ENCODE data around the gene ARGLU1.
A peak's percentile ranks its signal among the peaks of the same experiment; 100 is the strongest.
"Not testable (repeated sequence)": the region's sequence is repeated elsewhere in the genome, so short reads cannot be mapped to it uniquely, and the experiment has no call there.

ARGLU1 gene

GRCh38 chr13:106567474-106568298 is at the start of gene ARGLU1:
Gene ARGLU1 (minus strand): TSS chr13:106568137. CDS start chr13:106567919, 218 bp downstream.
- peak; percentile 95 for DNase-seq

GRCh38 chr13:106617561-106617960 is 49.6 kb upstream of the ARGLU1 start:
- DNase-seq = peak; percentile 4

DNA sequence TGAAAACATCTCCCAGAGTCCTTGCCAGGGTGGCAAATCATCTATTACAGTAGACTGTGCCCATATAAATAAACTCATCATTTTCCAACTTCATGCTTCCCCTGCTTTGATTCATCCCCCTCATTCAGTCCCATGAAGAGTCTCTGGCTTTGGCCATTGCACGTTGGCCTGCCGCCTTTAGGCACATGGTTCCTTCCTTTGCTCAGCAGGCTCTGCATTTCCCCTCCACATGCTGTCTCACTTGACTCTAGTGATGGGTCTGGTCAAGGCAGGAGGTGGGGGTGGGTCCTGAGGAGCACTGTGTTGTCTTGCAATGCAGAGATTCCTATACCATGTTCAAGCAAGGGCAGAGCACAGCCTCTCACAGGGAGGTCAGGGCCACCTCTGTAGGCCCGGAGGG is 48.8 kb upstream of the ARGLU1 start:
- DNase-seq = no peak

DNA sequence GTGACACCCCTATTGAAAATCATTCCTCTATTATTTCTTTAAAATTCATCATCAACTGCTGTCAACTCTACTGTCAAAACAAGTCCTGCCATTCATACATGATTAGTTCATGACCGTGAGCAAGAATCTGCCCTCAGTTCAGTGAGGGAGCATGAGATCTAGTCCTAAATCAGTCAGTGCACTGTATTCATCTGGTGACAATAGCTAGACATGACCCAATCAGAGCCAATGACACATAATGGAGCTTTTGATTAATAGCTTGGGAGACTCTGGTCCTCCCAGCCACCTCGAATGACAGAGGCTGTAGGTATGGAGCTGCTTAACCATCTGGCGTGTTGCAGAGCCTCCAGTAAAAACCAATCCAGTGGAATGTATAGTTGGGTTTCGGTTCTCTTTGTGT is 46.9 kb upstream of the ARGLU1 start:
- no peak for DNase-seq

DNA sequence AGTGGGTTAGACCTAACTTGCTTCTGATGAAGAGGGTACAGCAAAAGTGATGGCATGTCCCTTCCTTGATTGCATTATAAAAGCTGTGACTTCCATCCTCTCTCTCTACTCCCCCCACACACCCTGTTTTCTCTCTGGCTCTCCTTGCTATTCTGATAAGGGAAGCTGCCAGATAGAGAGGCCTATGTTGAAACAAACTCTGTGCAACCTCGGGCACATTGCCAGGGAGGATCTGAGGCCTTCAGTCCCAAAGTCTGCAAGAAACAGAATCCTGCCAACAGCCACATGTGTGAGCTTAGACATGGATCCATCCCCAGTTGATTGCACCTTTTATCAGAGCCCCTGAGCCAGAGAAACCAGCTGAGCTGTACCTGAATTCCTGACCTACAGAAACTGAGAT is 44.8 kb upstream of the ARGLU1 start:
- DNase-seq = no peak

- no peak for DNase-seq
Measured at GRCh38 chr13:106610486-106610885, 42.5 kb upstream of the ARGLU1 start.

- no peak for DNase-seq
Measured at GRCh38 chr13:106609116-106609515, 41.2 kb upstream of the ARGLU1 start.

- no peak for DNase-seq
Measured at GRCh38 chr13:106603546-106603945, 35.6 kb upstream of the ARGLU1 start.

DNA sequence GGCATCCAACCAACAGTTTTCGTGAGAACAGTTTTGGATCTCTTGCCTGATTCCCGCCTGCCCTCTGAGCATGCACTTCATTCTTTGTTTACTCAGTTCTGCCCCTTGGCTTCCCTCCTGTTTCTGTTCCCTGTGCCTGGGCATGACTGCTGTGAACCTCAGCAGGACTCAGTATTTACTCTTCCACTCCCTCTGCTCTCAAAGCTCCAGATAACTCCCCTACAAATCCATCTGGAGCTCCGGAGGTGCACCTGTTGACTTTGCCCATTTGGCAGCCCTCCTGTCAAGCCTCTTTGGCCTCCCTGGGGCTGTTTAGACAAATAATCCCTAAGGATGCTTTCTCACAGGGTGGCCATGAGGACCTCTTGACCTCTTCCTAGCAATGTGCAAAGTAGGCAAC is 34.2 kb upstream of the ARGLU1 start:
- DNase-seq = peak; percentile 91

DNA sequence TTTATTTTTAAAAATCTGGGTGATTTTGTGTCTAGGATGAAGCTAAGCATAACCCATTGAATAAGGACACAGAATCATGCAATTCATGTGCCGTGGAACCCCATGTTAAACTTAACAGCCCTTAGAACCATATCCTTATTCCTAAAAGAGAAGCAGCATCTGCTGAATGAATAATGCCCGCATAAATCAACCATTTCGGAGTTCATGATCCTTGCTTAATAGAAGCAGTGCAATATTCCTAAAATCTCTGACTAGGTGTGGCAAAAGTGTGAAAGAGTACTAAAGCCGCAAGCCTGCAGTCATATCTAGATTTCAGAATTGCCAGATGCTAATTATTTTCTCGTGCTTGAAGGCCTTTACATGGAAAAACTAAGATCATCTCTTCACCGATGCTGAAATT is 33.6 kb upstream of the ARGLU1 start:
- no peak for DNase-seq

DNA sequence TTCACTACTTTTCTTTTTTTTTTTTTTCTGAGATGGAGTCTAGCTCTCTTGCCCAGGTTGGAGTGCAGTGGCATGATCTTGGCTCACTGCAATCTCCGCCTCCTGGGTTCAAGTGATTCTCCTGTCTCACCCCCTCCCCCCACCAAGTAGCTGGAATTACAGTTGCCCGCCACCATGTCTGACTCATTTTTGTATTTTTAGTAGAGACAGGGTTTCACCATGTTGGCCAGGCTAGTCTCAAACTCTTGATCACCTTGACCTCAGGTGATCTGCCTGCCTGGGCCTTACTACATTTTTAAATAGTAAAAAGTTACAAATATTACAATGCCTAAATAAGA is 32.8 kb upstream of the ARGLU1 start:
- DNase-seq = not testable (repeated sequence)

- DNase-seq = no peak
Measured at GRCh38 chr13:106599875-106600797, 32.2 kb upstream of the ARGLU1 start.

- no peak for DNase-seq
Measured at GRCh38 chr13:106597749-106598395, 29.9 kb upstream of the ARGLU1 start.

DNA sequence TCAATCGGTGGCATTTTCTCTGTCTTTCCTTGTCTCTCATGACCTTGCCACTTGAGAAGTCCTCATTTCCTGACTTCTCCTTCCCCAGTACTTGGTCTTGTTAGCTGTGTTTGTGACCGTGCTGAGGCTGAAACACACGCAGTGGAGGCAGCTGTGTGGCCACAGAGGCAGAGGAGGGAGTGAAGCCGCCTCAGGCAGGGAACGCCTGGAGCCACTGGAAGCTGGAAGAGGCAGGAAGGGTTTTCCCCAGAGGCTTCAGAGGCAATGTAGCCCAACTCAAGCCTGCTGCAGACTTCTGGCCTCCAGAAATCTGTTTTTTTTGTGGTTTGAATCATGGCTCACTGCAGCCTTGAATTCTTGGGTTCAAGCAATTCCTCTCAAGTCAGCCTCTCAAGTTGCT is 29.2 kb upstream of the ARGLU1 start:
- peak; percentile 13 for DNase-seq

DNA sequence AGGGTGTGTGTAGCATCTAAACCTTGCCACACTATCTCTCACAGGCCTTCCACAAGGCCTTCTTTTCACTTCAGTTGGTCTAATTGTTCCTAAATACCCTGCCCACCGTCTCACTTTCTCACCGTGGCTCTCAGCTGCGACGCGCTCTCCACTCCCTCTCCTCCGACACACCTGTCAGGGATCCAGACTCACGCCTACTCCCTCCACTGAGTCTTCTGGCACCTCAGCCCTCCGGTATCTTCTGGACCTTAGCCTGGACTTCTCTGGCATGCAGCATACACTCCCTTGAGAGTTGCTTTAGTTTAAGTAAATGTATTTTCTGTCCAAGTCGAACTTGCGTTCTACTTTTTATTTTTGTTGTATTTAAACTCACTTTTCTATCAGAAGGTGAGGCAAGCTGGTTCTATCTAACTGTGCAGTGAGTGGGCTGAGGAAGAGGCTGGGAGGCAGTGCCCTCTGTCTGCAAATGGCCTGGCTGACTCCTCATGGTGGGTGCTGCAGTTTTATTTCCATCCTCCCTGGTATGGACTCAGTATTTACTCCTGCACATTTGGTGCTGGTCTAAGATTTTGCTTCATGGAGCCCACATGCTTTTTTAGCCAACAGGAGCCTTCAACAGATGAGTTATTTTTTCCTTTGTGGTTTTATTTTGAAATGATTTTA is 28.5 kb upstream of the ARGLU1 start:
- DNase-seq = no peak

DNA sequence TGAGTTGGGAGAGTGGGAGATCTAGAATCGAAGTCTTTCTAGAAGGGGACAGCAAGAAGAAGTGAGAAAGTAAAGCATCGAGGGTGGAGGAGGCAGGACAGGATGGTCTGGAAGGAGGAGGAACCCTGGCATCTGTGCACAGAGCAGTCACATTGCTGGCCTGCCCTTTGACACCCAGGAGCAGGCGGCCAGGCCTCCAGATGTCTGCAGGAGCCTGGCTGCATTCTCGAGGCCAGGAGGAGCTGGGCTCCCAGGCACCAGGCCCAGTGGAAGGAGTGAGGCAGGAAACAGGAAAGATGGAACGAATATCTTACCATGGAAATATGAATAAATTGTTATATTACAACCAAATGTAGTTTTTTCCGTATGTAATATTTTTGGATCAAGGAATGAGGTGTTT is 27.7 kb upstream of the ARGLU1 start:
- no peak for DNase-seq

DNA sequence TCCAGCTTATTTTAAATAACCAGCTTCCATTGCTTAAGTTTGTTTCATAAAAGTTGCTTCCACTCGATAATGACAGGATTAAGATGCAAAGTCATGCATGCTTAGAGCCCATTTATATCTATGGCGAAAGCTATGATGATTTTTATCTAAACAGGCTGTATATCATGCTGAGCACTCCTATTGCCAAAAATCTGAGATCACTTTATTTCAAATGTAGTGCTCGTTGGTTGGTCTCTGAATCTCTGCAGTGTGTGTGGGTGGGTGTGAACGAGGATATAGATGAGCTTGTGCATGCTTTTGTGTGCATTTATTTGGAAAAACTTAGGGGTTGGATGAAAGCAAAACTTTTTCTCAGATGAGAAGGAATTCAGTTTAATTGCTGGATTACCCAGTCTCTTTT is 27.0 kb upstream of the ARGLU1 start:
- no peak for DNase-seq

DNA sequence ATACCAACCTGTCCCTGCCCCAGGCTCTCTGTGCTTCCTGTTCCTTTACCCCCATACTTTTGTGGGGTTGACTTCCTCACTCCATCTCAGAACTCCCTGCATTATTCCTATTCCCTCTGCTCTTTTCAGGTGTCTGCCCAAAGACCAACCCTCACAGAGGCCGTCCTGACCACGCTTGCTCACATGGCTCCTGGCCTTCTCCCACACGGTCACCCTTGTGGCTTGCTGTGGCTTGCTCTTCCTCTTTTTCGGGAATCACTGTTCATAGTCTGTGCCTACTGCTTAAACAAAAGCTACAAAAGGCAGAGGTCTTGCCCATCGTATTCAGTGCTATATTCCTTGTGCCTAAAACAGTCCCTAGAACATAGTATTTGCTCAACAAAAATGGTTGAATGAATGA is 25.2 kb upstream of the ARGLU1 start:
- no peak for DNase-seq

GRCh38 chr13:106591299-106591698 is 23.4 kb upstream of the ARGLU1 start:
- DNase-seq = no peak

DNA sequence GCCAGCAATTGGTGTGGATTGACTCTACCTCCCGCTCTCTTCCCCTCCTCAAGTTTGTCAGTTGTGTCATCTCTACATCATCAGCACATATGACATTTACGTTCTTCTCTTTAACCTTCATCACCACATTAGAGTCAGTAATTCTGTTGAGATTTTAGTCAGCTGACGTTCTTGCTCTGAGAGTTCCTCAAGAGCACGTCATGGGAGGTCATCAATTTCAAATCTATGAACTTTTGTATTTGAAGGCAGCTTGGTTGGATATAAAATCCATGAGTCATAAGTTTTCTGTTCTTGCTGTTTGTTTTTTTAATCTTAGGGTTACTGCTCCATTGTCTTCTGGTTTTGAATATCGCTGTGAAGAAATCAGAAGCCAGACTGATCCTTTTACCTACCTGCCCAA is 21.8 kb upstream of the ARGLU1 start:
- DNase-seq = no peak

DNA sequence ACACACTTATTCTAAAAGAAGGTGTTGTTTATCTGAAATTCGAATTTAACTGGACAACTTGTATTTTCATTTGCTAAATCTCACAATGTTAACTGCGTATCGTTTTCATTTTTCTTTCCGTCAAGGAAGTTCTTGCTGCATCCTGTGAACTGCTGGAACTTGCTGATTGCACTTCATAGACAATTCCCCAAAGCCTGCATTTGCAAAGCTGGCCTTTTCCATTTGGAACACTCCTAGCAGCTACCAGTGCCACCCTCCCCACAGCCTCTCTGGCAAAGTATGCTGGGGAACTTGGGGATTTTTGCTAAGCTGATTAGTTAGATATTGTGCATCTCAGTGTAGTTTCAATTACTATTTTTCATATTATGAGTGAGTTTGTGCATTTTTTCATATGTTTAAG is 20.4 kb upstream of the ARGLU1 start:
- no peak for DNase-seq

DNA sequence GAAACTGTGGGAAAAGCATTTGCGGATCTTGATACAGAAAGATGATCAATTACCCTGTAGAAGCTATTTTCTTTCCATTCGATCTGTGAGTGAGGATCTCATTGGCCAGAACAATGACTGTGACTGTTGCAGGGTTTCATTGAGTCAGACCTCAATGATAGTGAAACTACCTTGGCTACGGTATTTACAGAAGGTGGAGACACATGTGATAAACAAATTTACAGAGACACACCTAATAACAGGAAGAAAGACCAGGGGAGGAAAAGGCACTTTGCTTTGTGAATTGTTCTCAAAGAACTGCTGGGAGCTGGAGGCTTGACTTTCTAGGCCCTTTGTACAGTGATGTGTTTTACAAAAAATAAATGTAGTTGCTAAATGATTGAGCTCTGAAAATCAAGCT is 19.9 kb upstream of the ARGLU1 start:
- DNase-seq = peak; percentile 37

DNA sequence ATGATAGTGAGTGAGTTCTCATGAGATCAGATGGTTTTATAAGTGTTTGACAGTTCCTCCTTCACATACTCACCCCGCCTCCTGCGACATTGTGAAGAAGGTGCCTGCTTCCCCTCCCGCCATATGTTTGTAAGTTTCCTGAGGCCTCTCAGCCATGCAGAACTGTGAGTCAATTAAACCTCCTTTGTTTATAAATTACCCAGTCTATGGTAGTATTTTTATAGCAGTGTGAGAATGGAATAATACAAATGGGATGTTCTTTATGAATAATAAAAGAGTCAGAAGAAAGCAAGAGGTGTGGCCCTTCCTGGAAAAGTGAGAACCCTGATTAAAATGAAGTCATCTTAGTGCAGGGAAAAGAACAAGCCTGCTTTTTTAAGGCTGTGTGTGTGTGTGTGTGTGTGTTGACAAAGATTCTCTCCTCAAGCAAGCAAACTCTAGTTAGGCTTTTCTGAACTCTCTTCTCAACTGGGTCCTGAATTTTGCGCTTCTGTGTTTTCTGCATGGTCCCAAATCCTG is 18.8 kb upstream of the ARGLU1 start:
- no peak for DNase-seq

Measured in NCI-H69 (cell line).